GM12878 (cell line): ENCODE data around the gene RETREG3. TPM values are rescaled to one million over a fixed set of nuclear protein-coding genes. Genes with fewer than 3 reads are reported as not detected.

Experiments used
- ASH2L ChIP-seq: fragments of 300-600, 200-600 bp; sonication (generic); IDR thresholded peaks from 2 replicates; pipeline ENCODE4 v1.6.1; 2017; ENCODE audit warnings: low read depth, mild to moderate bottlenecking, borderline replicate concordance
- BACH1 ChIP-seq: fragments of 450-650 bp; IDR thresholded peaks from 2 replicates; pipeline ENCODE4 v1.6.1; 2017; ENCODE audit warnings: mild to moderate bottlenecking, borderline replicate concordance
- E2F8 ChIP-seq: fragments of 450-650 bp; IDR thresholded peaks from 2 replicates; pipeline ENCODE4 v1.6.1; 2018; ENCODE audit warnings: mild to moderate bottlenecking, low read depth, moderate library complexity; ENCODE audit not compliant: partially characterized antibody
- ESRRA ChIP-seq: IDR thresholded peaks from 2 replicates; pipeline ENCODE4 v1.6.1; 2012; ENCODE audit warnings: mild to moderate bottlenecking, low read length, improper control_type of control experiment
- GATAD2B ChIP-seq: fragments of 450-650 bp; conservative IDR thresholded peaks from 2 replicates; pipeline ENCODE4 v1.6.1; 2017; ENCODE audit warnings: low read depth, mild to moderate bottlenecking, moderate library complexity
- HDGF ChIP-seq: fragments of 450-650 bp; IDR thresholded peaks from 2 replicates; pipeline ENCODE4 v1.6.1; 2016; ENCODE audit warnings: antibody characterized with exemption
- KLF5 ChIP-seq: fragments of 450-650 bp; IDR thresholded peaks from 2 replicates; pipeline ENCODE4 v1.6.1; 2014; ENCODE audit warnings: mild to moderate bottlenecking; ENCODE audit not compliant: partially characterized antibody
- NR2F1 ChIP-seq: fragments of 450-650 bp; conservative IDR thresholded peaks from 2 replicates; pipeline ENCODE4 v1.6.1; 2017; ENCODE audit warnings: mild to moderate bottlenecking
- PBX3 ChIP-seq: IDR thresholded peaks from 2 replicates; pipeline ENCODE4 v1.6.1; 2011; ENCODE audit warnings: mild to moderate bottlenecking, low read depth, low read length, moderate library complexity; ENCODE audit not compliant: insufficient replicate concordance
- POLR2AphosphoS2 ChIP-seq: IDR thresholded peaks from 2 replicates; pipeline ENCODE4 v1.6.1; 2011; ENCODE audit warnings: low read depth, mild to moderate bottlenecking, low read length, improper control_type of control experiment, moderate library complexity
- PRDM15 ChIP-seq: fragments of 450-650 bp; formaldehyde crosslinking; IDR thresholded peaks from 2 replicates; pipeline ENCODE4 v1.4.0; 2020; ENCODE audit warnings: mild to moderate bottlenecking, moderate library complexity
- RAD21 ChIP-seq: IDR thresholded peaks from 2 replicates; pipeline ENCODE4 v1.6.1; 2011; ENCODE audit warnings: mild to moderate bottlenecking, low read depth, low read length, moderate library complexity; ENCODE audit not compliant: insufficient read depth
- SKIL ChIP-seq: fragments of 450-650 bp; IDR thresholded peaks from 2 replicates; pipeline ENCODE4 v1.6.1; 2017; ENCODE audit warnings: mild to moderate bottlenecking, low read depth, inconsistent platforms; ENCODE audit not compliant: poor library complexity, severe bottlenecking
- SPI1 ChIP-seq: IDR thresholded peaks from 2 replicates; pipeline ENCODE4 v1.6.1; 2011; ENCODE audit warnings: low read depth, mild to moderate bottlenecking, low read length, moderate library complexity, borderline replicate concordance; ENCODE audit not compliant: insufficient read depth
- SREBF1 ChIP-seq: IDR thresholded peaks from 2 replicates; pipeline ENCODE4 v1.6.1; 2012; ENCODE audit warnings: mild to moderate bottlenecking, low read length
- STAT1 ChIP-seq: fragments of 450-650 bp; conservative IDR thresholded peaks from 2 replicates; pipeline ENCODE4 v1.6.1; 2014; ENCODE audit warnings: antibody characterized with exemption, mild to moderate bottlenecking
- TBL1XR1 ChIP-seq: IDR thresholded peaks from 2 replicates; pipeline ENCODE4 v1.6.1; 2012; ENCODE audit warnings: low read depth, low read length, improper control_type of control experiment
- TCF7 ChIP-seq: IDR thresholded peaks from 2 replicates; pipeline ENCODE4 v1.6.1; 2014; ENCODE audit warnings: antibody characterized with exemption, borderline replicate concordance
- YY1 ChIP-seq: IDR thresholded peaks from 2 replicates; pipeline ENCODE4 v1.6.1; 2011; ENCODE audit warnings: low read depth, mild to moderate bottlenecking, low read length
- ZNF217 ChIP-seq: fragments of 450-650 bp; IDR thresholded peaks from 2 replicates; pipeline ENCODE4 v1.6.1; 2017; ENCODE audit warnings: antibody characterized with exemption, mild to moderate bottlenecking
- ZNF24 ChIP-seq: fragments of 450-650 bp; IDR thresholded peaks from 2 replicates; pipeline ENCODE4 v1.6.1; 2017; ENCODE audit warnings: antibody characterized with exemption, mild to moderate bottlenecking
- ZNF274 ChIP-seq: IDR thresholded peaks from one replicate; pipeline ENCODE4 v1.8.0; 2011; ENCODE audit not compliant: insufficient read length, insufficient read depth
- polyA plus RNA-seq, 11 experiments: library from polyadenylated mRNA; depleted of rRNA in 4 of 11; unstranded in 6 of 11; stranded (reverse) in 5 of 11; fragments of >200 nt; fragmentation: Nextera tagmentation in 4 of 11; fragmentation: Illumina TruSeq in 1 of 11; extraction: Ambion mirVana in 4 of 11; extraction: Trizol in 1 of 11; gene quantifications; 1 replicate in 1 of 11; 2 replicates in 10 of 11; pipeline versions ENCODE4 v1.2.1 to v1.2.3, GENCODE V29; 2011 to 2016; ENCODE audit warnings: inconsistent platforms in 2 of 11, missing spikeins in 2 of 11, low read depth in 1 of 11
- total RNA-seq, 4 experiments: library from RNA; depleted of rRNA in 3 of 4; stranded (reverse); fragments of >200 nt in 3 of 4; fragmentation: Illumina TruSeq in 1 of 4; extraction: Trizol in 1 of 4; gene quantifications; 2 replicates each; pipeline versions ENCODE4 v1.2.1 to v1.2.3, GENCODE V29; 2013 to 2021

RETREG3 gene
- total and polyA plus RNA-seq, 10 of the 15 experiments (the other 5 are each of a cell fraction or from before 2014, with no cell fraction given) = 7.0 to 50.6 (median 27.3) TPM

- TF ChIP-seq E2F8 (no peak), NR2F1 (peak; percentile 86), PRDM15 (CRISPR knock-in tag) (no peak), GATAD2B (no peak; the same call in 1 of the 2 replicates), SPI1 (peak; percentile 18; the same call in 1 of the 2 replicates), RAD21 (no peak), ZNF24 (no peak), ZNF217 (no peak), STAT1 (0 out of 2 replicates have a peak, but pooled peaks have one; percentile 67), KLF5 (no peak), ASH2L (no peak), POLR2AphosphoS2 (no peak; the same call in 1 of the 2 replicates), TCF7 (no peak), SREBF1 (no peak), SKIL (no peak), HDGF (peak; percentile 93), PBX3 (peak; percentile 90), TBL1XR1 (no peak), BACH1 (peak; percentile 78), YY1 (peak; percentile 61), ESRRA (no peak), ZNF274 (no peak)
These were observed at the start of gene RETREG3, which contains the start of gene TUBG1 (continued) for GRCh38 chr17:42609182-42609813.
